Osteoblast (primary cell): ENCODE results near the gene NMS. TPM values are rescaled to one million over a fixed set of nuclear protein-coding genes. Genes with fewer than 3 reads are reported as not detected.

Experiments used
- DNase-seq: peaks from one replicate; pipeline ENCODE4 v3.0.0; 2011; ENCODE audit warnings: low spot score, mixed read lengths; ENCODE audit not compliant: insufficient read length; ENCODE audit errors: missing footprints
- H2AFZ ChIP-seq: 2 replicates; pipeline ENCODE4 v1.6.0; 2011; ENCODE audit warnings: mild to moderate bottlenecking, low read length
- H3K27ac ChIP-seq: 2 replicates; pipeline ENCODE4 v1.5.1; 2011; ENCODE audit warnings: mild to moderate bottlenecking, low read depth, low read length, moderate library complexity
- H3K27me3 ChIP-seq: 2 replicates; pipeline ENCODE4 v1.6.0; 2012; ENCODE audit warnings: mild to moderate bottlenecking, control low read depth, inconsistent platforms, low read length, moderate library complexity; ENCODE audit not compliant: insufficient read depth
- H3K36me3 ChIP-seq: 2 replicates; pipeline ENCODE4 v1.5.1; 2011; ENCODE audit warnings: mild to moderate bottlenecking, low read length, control low read depth, moderate library complexity; ENCODE audit not compliant: insufficient read depth
- H3K4me1 ChIP-seq: 2 replicates; pipeline ENCODE4 v1.5.1; 2011; ENCODE audit warnings: mild to moderate bottlenecking, low read length, control low read depth, moderate library complexity; ENCODE audit not compliant: insufficient read depth
- H3K4me2 ChIP-seq: 2 replicates; pipeline ENCODE4 v1.6.0; 2011; ENCODE audit warnings: mild to moderate bottlenecking, low read length; ENCODE audit not compliant: insufficient read depth
- H3K4me3 ChIP-seq: fragments of 200-600 bp; sonication (generic); 3 replicates; pipeline ENCODE4 v1.5.1; 2012; ENCODE audit warnings: mild to moderate bottlenecking, low read length, inconsistent platforms; ENCODE audit not compliant: insufficient read depth
- H3K79me2 ChIP-seq: 2 replicates; pipeline ENCODE4 v1.6.0; 2012; ENCODE audit warnings: mild to moderate bottlenecking, low read length, control low read depth, inconsistent platforms; ENCODE audit not compliant: insufficient read depth
- H3K9me3 ChIP-seq: 2 replicates; pipeline ENCODE4 v1.5.1; 2011; ENCODE audit warnings: low read depth, low read length, control low read depth
- H4K20me1 ChIP-seq: 2 replicates; pipeline ENCODE4 v1.6.0; 2012; ENCODE audit warnings: mild to moderate bottlenecking, low read length, control low read depth; ENCODE audit not compliant: insufficient read depth
- CTCF ChIP-seq: IDR thresholded peaks from 2 replicates; pipeline ENCODE4 v1.5.1; 2011; ENCODE audit warnings: mild to moderate bottlenecking, low read depth, low read length, moderate library complexity; ENCODE audit errors: extremely low read depth
- total RNA-seq: library from RNA; depleted of rRNA; stranded (reverse); fragments of >200 nt; gene quantifications from 2 replicates; pipeline ENCODE4 v1.2.3, GENCODE V29; 2012

NMS gene
- total RNA-seq, 1 donor, result not detected

DNA sequence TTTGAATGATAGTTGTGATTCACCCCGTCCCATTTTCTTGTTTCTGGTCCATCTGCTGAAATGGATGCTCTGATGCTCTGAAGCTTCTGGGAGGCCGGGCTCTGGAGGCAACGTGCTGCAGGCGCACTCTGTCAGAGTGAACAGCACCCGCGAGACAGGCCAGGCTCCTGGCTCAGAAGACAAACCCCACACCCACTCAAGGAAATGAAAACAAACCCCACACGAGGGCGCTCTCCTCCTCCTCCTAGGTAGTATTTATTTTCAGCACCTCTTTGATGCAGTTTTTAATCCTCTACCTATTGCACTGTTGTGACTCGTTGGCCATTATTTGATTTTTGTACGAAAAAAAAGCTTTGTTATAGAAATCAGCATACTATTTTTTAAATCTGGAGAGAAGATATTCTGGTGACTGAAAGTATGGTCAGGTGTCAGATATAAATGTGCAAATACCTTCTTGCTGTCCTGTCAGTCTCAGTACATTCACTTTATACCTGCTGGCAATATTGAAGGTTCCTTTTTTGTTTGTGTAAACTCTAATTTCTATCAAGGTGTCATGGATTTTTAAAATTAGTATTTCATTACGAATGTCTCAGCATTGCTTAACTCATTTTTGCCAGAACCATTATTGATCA lies 42.5 kb upstream of the NMS start:
- H3K4me2 ChIP-seq, result no peak overlapping the region
- no peaks in the 10 kb centered on the region for H3K79me2 ChIP-seq
- no peaks in the 10 kb centered on the region for H4K20me1 ChIP-seq
- H3K36me3 ChIP-seq, result no peaks in the 10 kb centered on the region
- TF ChIP-seq CTCF, result peak; percentile 48
- H3K4me1 ChIP-seq, result no peaks in the 10 kb centered on the region
- DNase-seq, result peak; percentile 91
- H2AFZ ChIP-seq, result no peak overlapping the region
- no peaks in the 10 kb centered on the region for H3K27me3 ChIP-seq
- no peak overlapping the region for H3K27ac ChIP-seq
- H3K4me3 ChIP-seq, result no peak overlapping the region
- H3K9me3 ChIP-seq, result no peaks in the 10 kb centered on the region

GRCh38 chr2:100429726-100430125 lies 40.6 kb upstream of the NMS start:
- TF ChIP-seq CTCF, result no peak
- DNase-seq, result no peak
- Histone ChIP-seq H3K36me3 (no peaks in the 10 kb centered on the region), H3K79me2 (no peaks in the 10 kb centered on the region), H4K20me1 (no peaks in the 10 kb centered on the region), H3K4me3 (no peak overlapping the region), H2AFZ (no peak overlapping the region), H3K27ac (no peak overlapping the region), H3K4me1 (no peaks in the 10 kb centered on the region), H3K9me3 (no peaks in the 10 kb centered on the region), H3K27me3 (no peaks in the 10 kb centered on the region), H3K4me2 (no peak overlapping the region)

DNA sequence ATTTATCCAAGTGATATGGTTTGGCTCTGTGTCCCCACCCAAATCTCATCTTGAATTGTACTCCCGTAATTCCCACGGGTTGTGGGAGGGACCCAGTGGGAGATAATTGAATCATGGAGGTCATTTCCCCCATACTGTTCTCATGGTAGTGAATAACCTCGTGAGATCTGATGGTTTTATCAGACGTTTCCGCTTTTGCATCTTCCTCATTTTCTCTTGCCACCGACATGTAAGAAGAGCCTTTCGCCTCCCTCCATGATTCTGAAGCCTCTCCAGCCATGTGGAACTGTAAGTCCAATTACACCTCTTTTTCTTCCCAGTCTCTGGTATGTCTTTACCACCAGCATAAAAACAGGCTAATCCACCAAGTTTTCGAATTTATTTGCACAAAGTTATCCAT lies 32.5 kb upstream of the NMS start:
- no peak for DNase-seq
- H3K4me2 ChIP-seq, result no peak overlapping the region
- no peak overlapping the region for H3K4me3 ChIP-seq

DNA sequence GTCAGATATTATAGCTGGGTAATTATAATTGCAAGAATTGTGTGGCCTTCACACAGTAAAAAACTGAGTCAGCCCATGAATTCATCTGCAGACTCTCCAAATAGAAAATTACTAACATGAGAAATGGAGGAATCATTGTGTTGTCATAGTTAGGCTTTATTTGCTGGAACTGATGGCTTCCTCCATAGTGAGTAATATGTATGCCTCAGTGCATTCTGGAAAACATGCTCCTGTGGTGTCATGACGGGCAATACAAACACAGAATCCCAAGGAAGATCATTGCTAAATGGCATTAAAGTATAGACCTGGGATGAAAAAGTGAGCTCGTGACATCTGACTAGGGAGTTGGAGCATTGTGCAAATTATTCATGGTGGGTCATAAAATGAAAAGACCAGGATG lies 23.6 kb upstream of the NMS start:
- H4K20me1 ChIP-seq, result no peaks in the 10 kb centered on the region
- TF ChIP-seq CTCF, result no peak
- no peak overlapping the region for H3K27ac ChIP-seq
- H3K9me3 ChIP-seq, result no peaks in the 10 kb centered on the region
- H3K27me3 ChIP-seq, result no peaks in the 10 kb centered on the region
- no peak overlapping the region for H3K4me3 ChIP-seq
- H3K4me1 ChIP-seq, result no peaks in the 10 kb centered on the region
- H3K79me2 ChIP-seq, result no peaks in the 10 kb centered on the region
- H2AFZ ChIP-seq, result no peak overlapping the region
- H3K36me3 ChIP-seq, result no peaks in the 10 kb centered on the region
- no peak overlapping the region for H3K4me2 ChIP-seq
- no peak for DNase-seq

More for the DNA sequence above, 32.5 kb upstream of the NMS start:
- no peaks in the 10 kb centered on the region for H3K27me3 ChIP-seq
- no peaks in the 10 kb centered on the region for H4K20me1 ChIP-seq
- H3K27ac ChIP-seq, result no peak overlapping the region
- H2AFZ ChIP-seq, result no peak overlapping the region
- no peaks in the 10 kb centered on the region for H3K9me3 ChIP-seq
- no peaks in the 10 kb centered on the region for H3K4me1 ChIP-seq
- no peaks in the 10 kb centered on the region for H3K79me2 ChIP-seq
- TF ChIP-seq CTCF, result no peak
- no peaks in the 10 kb centered on the region for H3K36me3 ChIP-seq
